Activated naive CD8-positive, alpha-beta T cell treated with anti-CD3 and anti-CD28 coated beads, Interleukin-2, amount 10 ng/mL, durations not matched to agents 7 days and 5 days (primary cell): Measurements from ENCODE around the gene TTC8. TPM values are rescaled to one million over a fixed set of nuclear protein-coding genes. Genes with fewer than 3 reads are reported as not detected.

Source experiments
- ATAC-seq: fragments of 150-1000 bp; cut with Tn5 transposase; one replicate; pipeline ENCODE4 v1.10.0; 2021; ENCODE audit warnings: low read depth, moderate library complexity
- POLR2A ChIA-PET: fragments of 350-600 bp; sonication (Branson Sonifier 250); formaldehyde crosslinking; loops from one replicate; lab custom pipeline; 2021; ENCODE audit warnings: antibody characterized with exemption; lab: Charles Lee
- DNase-seq: peaks from one replicate; pipeline ENCODE4 v3.0.0; 2021
- H3K27ac Mint-ChIP-seq: one replicate; pipeline ENCODE4 v1.8.0; 2022; ENCODE audit warnings: mild to moderate bottlenecking, mixed read lengths
- H3K27me3 Mint-ChIP-seq: one replicate; pipeline ENCODE4 v1.8.0; 2022; ENCODE audit warnings: mild to moderate bottlenecking, moderate library complexity, mixed read lengths
- H3K36me3 Mint-ChIP-seq: one replicate; pipeline ENCODE4 v1.8.0; 2021; ENCODE audit warnings: mild to moderate bottlenecking, mixed read lengths
- H3K4me1 Mint-ChIP-seq: one replicate; pipeline ENCODE4 v1.8.0; 2021; ENCODE audit warnings: mixed read lengths
- H3K4me3 Mint-ChIP-seq: one replicate; pipeline ENCODE4 v1.8.0; 2022; ENCODE audit warnings: mild to moderate bottlenecking, moderate library complexity, mixed read lengths
- H3K9me3 Mint-ChIP-seq: one replicate; pipeline ENCODE4 v1.8.0; 2021; ENCODE audit warnings: mixed read lengths
- total RNA-seq, 2 experiments: library from RNA; stranded (reverse); gene quantifications; one replicate each; pipeline ENCODE4 v1.2.3, GENCODE V29; 2021

Gene TTC8
- total RNA-seq, 2 experiments from 2014 or later = 1.3 to 2.2 TPM

GRCh38 chr14:88901189-88901588 is 76.7 kb downstream of the TTC8 start:
- Mint-ChIP-seq H3K4me1 (no peaks in the 10 kb centered on the region), H3K27ac (no peak overlapping the region), H3K4me3 (no peak overlapping the region), H3K36me3 (no peaks in the 10 kb centered on the region), H3K27me3 (peaks cover 11% of the 10 kb centered on the region), H3K9me3 (no peaks in the 10 kb centered on the region)
- no peak for DNase-seq
- no peak for ATAC-seq
- POLR2A ChIA-PET = no interaction called here

GRCh38 chr14:88901991-88902390 is 77.5 kb downstream of the TTC8 start:
- H3K4me1 Mint-ChIP-seq = no peaks in the 10 kb centered on the region
- POLR2A ChIA-PET = no interaction called here

DNA sequence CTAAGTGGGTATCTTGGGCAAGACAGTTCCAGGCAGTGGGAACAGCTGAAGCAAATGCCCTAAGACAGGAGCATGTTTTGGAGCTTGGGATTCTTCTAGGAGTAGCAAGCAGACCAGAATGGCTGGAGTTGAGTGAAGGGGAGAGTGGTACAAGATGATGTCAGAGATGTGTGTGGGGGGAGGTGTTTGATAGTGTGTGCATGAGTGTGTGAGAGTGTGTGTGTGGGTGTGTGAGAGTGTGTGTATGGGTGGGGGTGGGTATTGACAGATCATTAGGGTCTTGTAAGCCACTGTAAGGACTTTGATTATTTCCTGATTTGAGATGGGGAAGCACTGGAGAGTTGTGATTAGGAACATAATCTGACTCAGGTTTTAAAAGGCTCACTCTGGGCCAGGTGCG is 78.4 kb downstream of the TTC8 start:
- POLR2A ChIA-PET = no interaction called here

More at GRCh38 chr14:88901991-88902390, 77.5 kb downstream of the TTC8 start:
- Mint-ChIP-seq H3K4me3 (no peak overlapping the region), H3K27me3 (peaks cover 7% of the 10 kb centered on the region), H3K9me3 (no peaks in the 10 kb centered on the region), H3K36me3 (no peaks in the 10 kb centered on the region), H3K27ac (no peak overlapping the region)
- DNase-seq = no peak
- ATAC-seq = no peak

GRCh38 chr14:88904206-88904647 is 79.8 kb downstream of the TTC8 start:
- H3K4me3 Mint-ChIP-seq = no peak overlapping the region
- H3K36me3 Mint-ChIP-seq = no peaks in the 10 kb centered on the region
- peaks cover 8% of the 10 kb centered on the region for H3K27me3 Mint-ChIP-seq
- ATAC-seq (no peak), DNase-seq (no peak)
- H3K27ac Mint-ChIP-seq = no peak overlapping the region
- POLR2A ChIA-PET = no interaction called here
- no peaks in the 10 kb centered on the region for H3K4me1 Mint-ChIP-seq
- H3K9me3 Mint-ChIP-seq = no peaks in the 10 kb centered on the region

More for the DNA sequence above, 78.4 kb downstream of the TTC8 start:
- no peak for DNase-seq
- no peak overlapping the region for H3K4me3 Mint-ChIP-seq
- no peaks in the 10 kb centered on the region for H3K9me3 Mint-ChIP-seq
- H3K27me3 Mint-ChIP-seq = peaks cover 7% of the 10 kb centered on the region
- no peaks in the 10 kb centered on the region for H3K36me3 Mint-ChIP-seq
- H3K27ac Mint-ChIP-seq = no peak overlapping the region
- no peaks in the 10 kb centered on the region for H3K4me1 Mint-ChIP-seq
- no peak for ATAC-seq

DNA sequence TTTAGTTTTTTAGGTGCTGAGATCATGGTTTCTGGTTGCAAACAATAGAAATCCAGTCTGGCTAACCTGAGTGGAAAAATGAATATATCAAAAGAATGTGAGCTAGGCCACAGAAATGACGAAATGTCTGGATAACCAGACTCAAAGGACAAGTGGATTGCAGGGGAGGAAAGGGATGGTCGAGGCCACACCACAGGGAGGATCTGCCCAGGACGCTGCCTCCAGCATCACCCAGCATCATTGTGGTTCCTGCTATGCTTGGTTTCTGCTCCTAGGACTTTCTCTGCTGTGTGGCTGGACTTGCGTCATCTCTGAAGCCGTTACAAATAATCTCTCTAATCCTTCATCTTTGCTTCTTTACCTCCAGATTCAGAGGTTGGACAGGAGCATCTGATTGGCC is 80.4 kb downstream of the TTC8 start:
- Mint-ChIP-seq H3K9me3 (no peaks in the 10 kb centered on the region), H3K27ac (no peak overlapping the region)

GRCh38 chr14:88908216-88908615 is 83.8 kb downstream of the TTC8 start:
- H3K4me3 Mint-ChIP-seq = no peak overlapping the region
- POLR2A ChIA-PET = no interaction called here
- no peak overlapping the region for H3K27ac Mint-ChIP-seq
- peaks cover 4% of the 10 kb centered on the region for H3K27me3 Mint-ChIP-seq
- DNase-seq (no peak), ATAC-seq (no peak)
- H3K36me3 Mint-ChIP-seq = no peaks in the 10 kb centered on the region
- H3K4me1 Mint-ChIP-seq = no peaks in the 10 kb centered on the region
- no peaks in the 10 kb centered on the region for H3K9me3 Mint-ChIP-seq

More for the DNA sequence above, 80.4 kb downstream of the TTC8 start:
- POLR2A ChIA-PET = no interaction called here
- ATAC-seq = no peak
- no peak for DNase-seq
- Mint-ChIP-seq H3K27me3 (peaks cover 4% of the 10 kb centered on the region), H3K4me1 (no peaks in the 10 kb centered on the region), H3K4me3 (no peak overlapping the region), H3K36me3 (no peaks in the 10 kb centered on the region)

GRCh38 chr14:88910386-88910785 is 85.9 kb downstream of the TTC8 start:
- no peaks in the 10 kb centered on the region for H3K9me3 Mint-ChIP-seq
- no peaks in the 10 kb centered on the region for H3K36me3 Mint-ChIP-seq
- ATAC-seq (no peak), DNase-seq (no peak)
- peaks cover 5% of the 10 kb centered on the region for H3K27me3 Mint-ChIP-seq
- H3K4me1 Mint-ChIP-seq = no peaks in the 10 kb centered on the region
- POLR2A ChIA-PET = no interaction called here
- no peak overlapping the region for H3K27ac Mint-ChIP-seq
- no peak overlapping the region for H3K4me3 Mint-ChIP-seq

DNA sequence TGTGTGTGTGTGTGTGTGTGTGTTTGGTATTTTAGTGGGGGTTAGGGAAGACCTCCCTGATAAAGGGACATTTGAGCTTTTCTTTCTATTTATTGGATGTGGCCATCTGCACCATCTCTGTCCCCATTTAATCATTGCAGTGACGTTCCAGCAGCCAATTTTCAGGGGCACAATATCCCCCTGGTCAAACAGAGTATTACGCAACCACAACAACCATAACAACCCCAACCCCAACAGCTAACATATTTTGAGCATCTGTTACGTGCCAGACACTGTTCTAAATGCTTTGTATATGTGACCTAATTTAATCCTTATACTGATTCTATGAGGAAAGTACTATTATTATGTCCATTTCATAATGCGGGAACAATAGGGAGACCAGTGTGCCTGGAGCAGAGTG is 87.4 kb downstream of the TTC8 start:
- Mint-ChIP-seq H3K36me3 (no peaks in the 10 kb centered on the region), H3K27ac (no peak overlapping the region), H3K27me3 (peaks cover 5% of the 10 kb centered on the region), H3K9me3 (no peaks in the 10 kb centered on the region), H3K4me1 (no peaks in the 10 kb centered on the region), H3K4me3 (no peak overlapping the region)
- no peak for DNase-seq
- ATAC-seq = no peak
- POLR2A ChIA-PET = no interaction called here

- peaks cover 4% of the 10 kb centered on the region for H3K27me3 Mint-ChIP-seq
- H3K4me3 Mint-ChIP-seq = no peak overlapping the region
Measured at GRCh38 chr14:88914956-88915355, 90.5 kb downstream of the TTC8 start.

DNA sequence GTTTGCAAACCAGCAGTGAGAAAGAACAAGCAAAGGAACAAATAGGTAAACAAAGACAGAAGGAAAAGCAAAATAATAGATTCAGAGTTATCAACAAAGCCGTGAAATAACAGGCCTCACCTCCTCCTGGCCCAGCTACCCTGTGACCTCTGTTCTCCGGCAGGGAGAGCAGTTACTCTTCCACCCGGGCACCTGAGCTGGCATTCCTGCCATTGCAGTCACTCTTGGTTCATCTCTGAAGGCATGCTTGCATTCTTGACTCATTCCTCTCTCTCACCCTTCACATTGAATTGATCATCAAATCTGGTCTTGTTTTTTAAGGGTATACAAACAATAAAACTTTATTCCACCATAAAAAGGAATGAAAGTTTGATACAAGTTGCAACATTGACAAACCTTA is 95.1 kb downstream of the TTC8 start:
- Mint-ChIP-seq H3K36me3 (no peaks in the 10 kb centered on the region), H3K4me1 (no peaks in the 10 kb centered on the region), H3K27me3 (peaks cover 13% of the 10 kb centered on the region), H3K9me3 (no peaks in the 10 kb centered on the region), H3K27ac (no peak overlapping the region), H3K4me3 (no peak overlapping the region)
- DNase-seq (no peak), ATAC-seq (no peak)
- POLR2A ChIA-PET = no interaction called here

More at GRCh38 chr14:88914956-88915355, 90.5 kb downstream of the TTC8 start:
- ATAC-seq (no peak), DNase-seq (no peak)
- POLR2A ChIA-PET = no interaction called here
- Mint-ChIP-seq H3K27ac (no peak overlapping the region), H3K36me3 (no peaks in the 10 kb centered on the region), H3K4me1 (no peaks in the 10 kb centered on the region), H3K9me3 (no peaks in the 10 kb centered on the region)

Other genes with a start within 250 kb of the TTC8 start
- 1 to 10 TPM; 2.2 to 2.9 TPM for gene EML5, start 31.7 kb upstream of the TTC8 start, total RNA-seq